Measurements from ENCODE around the gene DMC1. TPM values are rescaled to one million over a fixed set of nuclear protein-coding genes. Genes with fewer than 3 reads are reported as not detected.
A peak's percentile ranks its signal among the peaks of the same experiment; 100 is the strongest.

The DMC1 gene
- total and polyA plus RNA-seq, 2 of the 4 experiments (the other 2 are of a cell fraction) = 0.18 to 0.38 TPM

GRCh38 chr22:38572065-38572464 lies 2.1 kb upstream of the DMC1 start:
- Histone ChIP-seq H2AFZ (replicated peaks; ENCODE audit: low read length, poor library complexity) (no peak overlapping the region), H2BK15ac (ENCODE audit: low read depth, low read length) (no peak overlapping the region), H3K4me1 (ENCODE audit: control insufficient read depth, insufficient read depth, low read length) (no peaks in the 10 kb centered on the region; the same call in 1 of the 2 replicates), H3K18ac (ENCODE audit: low read depth, low read length) (no peak overlapping the region), H3K14ac (replicated peaks; ENCODE audit: low read depth, low read length) (no peak overlapping the region), H3K27me3 (ENCODE audit: control insufficient read depth, insufficient read depth, low read length) (0 out of 2 replicates have a peak, but pooled peaks cover 2% of the 10 kb centered on the region), H3K79me1 (ENCODE audit: low read depth in 1 of 2, low read length in 2 of 2) (peaks cover 0 to 7% of the 10 kb centered on the region in 2 experiments; a peak in 1 of 4 replicates), H2BK5ac (ENCODE audit: low read depth, low read length, poor library complexity, severe bottlenecking) (no peak overlapping the region), H3K4me3 (ENCODE audit: insufficient read depth, low read depth, low read length) (no peak overlapping the region), H4K5ac (ENCODE audit: low read depth, low read length) (no peak overlapping the region), H2AK9ac (replicated peaks; ENCODE audit: low read depth, low read length, poor library complexity) (no peak overlapping the region), H3K56ac (ENCODE audit: extremely low read depth, insufficient read depth, low read length) (no peak overlapping the region), H2BK120ac (ENCODE audit: low read depth, low read length) (no peak overlapping the region), H4K20me1 (ENCODE audit: insufficient read depth, low read length) (no peaks in the 10 kb centered on the region), H3K9me1 (ENCODE audit: insufficient read depth, low read length) (no peaks in the 10 kb centered on the region), H2AK5ac (ENCODE audit: low read depth, low read length) (no peak overlapping the region), H3K9ac (ENCODE audit: low read depth, low read length) (no peak overlapping the region), H3K36me3 (ENCODE audit: control insufficient read depth, insufficient read depth, low read length) (no peaks in the 10 kb centered on the region), H3K4ac (ENCODE audit: low read depth, low read length) (no peak overlapping the region), H3K4me2 (ENCODE audit: low read depth, low read length) (no peak overlapping the region), H2BK20ac (ENCODE audit: low read depth, low read length) (no peak overlapping the region), H3K27ac (ENCODE audit: insufficient read depth, low read length) (no peak overlapping the region), H4K91ac (ENCODE audit: insufficient read depth, low read depth, low read length) (no peak overlapping the region), H4K8ac (ENCODE audit: low read depth in 2 of 2, low read length in 2 of 2) (no peak overlapping the region), H3K9me3 (ENCODE audit: control insufficient read depth, insufficient read depth, low read length) (no peaks in the 10 kb centered on the region), H3K23ac (ENCODE audit: low read depth, low read length) (no peak overlapping the region)
- ATAC-seq (ENCODE audit: low read depth) (peak; percentile 57), DNase-seq (peak; percentile 62)
- no CpG with 5 or more reads among the region's 3 CpGs for WGBS, 2 experiments (ENCODE audit: extremely low coverage in 2 of 2, insufficient read length in 1 of 2)
- intact Hi-C loops (cut with micrococcal nuclease) (loop anchor here (1.0 to 10.0 kb wide), 5 partner anchors 70 to 520 kb away; no protein-coding TSS in a partner anchor), in situ Hi-C loops (cut with MboI; ENCODE audit: low sequenced_read_pairs) (loop anchor here (10.0 kb wide), 1 partner anchor 517 kb away; the partner anchor contains the start of gene PICK1), dilution Hi-C loops (cut with HindIII; ENCODE audit: low sequenced_read_pairs, unreplicated experiment) (no loop called here)
- ChIA-PET CTCF (interaction anchor here (2.8 kb wide), 1 partner anchor 520 kb away, joined by 7 read pairs; no protein-coding TSS in a partner anchor), POLR2A (ENCODE audit: unreplicated experiment) (no interaction called here)
- TF ChIP-seq CTCF (conservative IDR thresholded peaks at IDR 0.05; ENCODE audit: low read depth, low read length) = peak; percentile 59
- TF ChIP-seq RFX5 (IDR thresholded peaks at IDR 0.05; ENCODE audit: low read depth, low read length) = no peak
- TF ChIP-seq SMC3 (IDR thresholded peaks at IDR 0.05; ENCODE audit: low read depth, low read length) = peak; percentile 67
- peak; percentile 66 for TF ChIP-seq RAD21 (IDR thresholded peaks at IDR 0.05; ENCODE audit: low read length)
- TF ChIP-seq CHD1 (IDR thresholded peaks at IDR 0.05; ENCODE audit: low read depth, low read length) = no peak
- no TSS peak for BruUV-seq (replicated peaks)
